GM12891 (cell line): ENCODE results near the gene BCL2L13.

Experiments used
- POLR2A ChIP-seq: IDR thresholded peaks from 2 replicates; pipeline ENCODE4 v1.6.1; 2011; ENCODE audit warnings: low read depth, low read length, control low read depth
- POLR2AphosphoS5 ChIP-seq: IDR thresholded peaks from 2 replicates; pipeline ENCODE4 v1.6.1; 2011; ENCODE audit warnings: low read depth, low read length, control low read depth
- POU2F2 ChIP-seq: IDR thresholded peaks from 2 replicates; pipeline ENCODE4 v1.6.1; 2011; ENCODE audit warnings: low read depth, mild to moderate bottlenecking, control low read depth, low read length, moderate library complexity
- SPI1 ChIP-seq: IDR thresholded peaks from 2 replicates; pipeline ENCODE4 v1.6.1; 2011; ENCODE audit warnings: low read depth, low read length, control low read depth
- TAF1 ChIP-seq: IDR thresholded peaks from 2 replicates; pipeline ENCODE4 v1.6.1; 2011; ENCODE audit warnings: low read depth, low read length, control low read depth

DNA sequence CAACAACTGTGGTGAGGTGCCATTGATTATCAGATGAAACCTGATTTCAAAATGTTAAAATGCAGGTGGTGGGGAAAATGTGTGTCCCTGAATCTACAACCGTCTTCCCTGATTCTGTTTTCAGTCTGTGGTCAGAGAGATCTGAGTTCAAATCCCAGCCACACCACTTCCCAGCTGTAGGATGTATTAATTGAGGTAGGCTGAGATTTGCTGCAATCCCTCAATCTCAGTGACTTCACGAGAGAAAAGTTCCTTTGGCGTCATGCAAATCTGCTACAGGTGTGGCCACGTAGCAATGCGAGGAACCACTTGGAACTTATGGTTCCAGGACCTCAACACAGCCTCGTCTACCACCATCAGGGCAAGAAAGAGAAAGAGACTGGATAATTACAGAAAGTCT, 56.2 kb downstream of the BCL2L13 start:
- TF ChIP-seq TAF1 (no peak), POLR2AphosphoS5 (no peak), POLR2A (no peak), POU2F2 (no peak), SPI1 (no peak)
